OCI-LY7 (cell line): ENCODE data around the gene CNBP. TPM values are rescaled to one million over a fixed set of nuclear protein-coding genes. Genes with fewer than 3 reads are reported as not detected.
A peak's percentile ranks its signal among the peaks of the same experiment; 100 is the strongest.
"Not testable (repeated sequence)": the region's sequence is repeated elsewhere in the genome, so short reads cannot be mapped to it uniquely, and the experiment has no call there.

Experiments used
- BruUV-seq: library from RNA; stranded (reverse); fragments of 400-500 nt; replicated peaks from 2 replicates; lab custom pipeline; 2021; lab: Mats Ljungman, UMichigan
- CTCF ChIA-PET: fragments of 300-600 bp; sonication (Branson Sonifier 250); formaldehyde crosslinking; loops from one replicate; lab custom pipeline; 2022; ENCODE audit warnings: antibody characterized with exemption; ENCODE audit not compliant: unreplicated experiment; lab: Charles Lee
- POLR2A ChIA-PET: fragments of 300-600 bp; sonication (Branson Sonifier 250); formaldehyde crosslinking; loops from one replicate; lab custom pipeline; 2022; ENCODE audit warnings: antibody characterized with exemption; lab: Charles Lee
- DNase-seq: peaks from one replicate; pipeline ENCODE4 v3.0.0-alpha.2; 2015; ENCODE audit warnings: low spot score
- H2AFZ ChIP-seq: fragments of 200-600 bp; sonication (generic), shearing (Covaris generic); 2 replicates; pipeline ENCODE4 v1.6.1; 2014; ENCODE audit warnings: mild to moderate bottlenecking, antibody characterized with exemption, low read length, moderate library complexity
- H3K27ac ChIP-seq: fragments of 200-600 bp; sonication (generic); 2 replicates; pipeline ENCODE4 v1.5.1; 2014; ENCODE audit warnings: mixed run types, low read depth, mild to moderate bottlenecking, moderate library complexity, low read length, inconsistent platforms; ENCODE audit not compliant: poor library complexity, severe bottlenecking
- H3K36me3 ChIP-seq: fragments of 200-600 bp; sonication (generic); 2 replicates; pipeline ENCODE4 v1.6.1; 2014; ENCODE audit warnings: mild to moderate bottlenecking, antibody characterized with exemption, low read length, moderate library complexity, mixed read lengths; ENCODE audit not compliant: insufficient read depth
- H3K4me1 ChIP-seq: fragments of 200-600 bp; sonication (generic); 2 replicates; pipeline ENCODE4 v1.5.1; 2014; ENCODE audit warnings: mild to moderate bottlenecking, low read length; ENCODE audit not compliant: insufficient read depth, poor library complexity, severe bottlenecking
- H3K4me2 ChIP-seq: fragments of 200-600 bp; sonication (generic); 2 replicates; pipeline ENCODE4 v1.6.1; 2014; ENCODE audit warnings: mild to moderate bottlenecking, low read length
- H3K4me3 ChIP-seq: fragments of 200-600 bp; sonication (generic); 2 replicates; pipeline ENCODE4 v1.5.1; 2014; ENCODE audit warnings: mild to moderate bottlenecking, low read depth, low read length; ENCODE audit not compliant: poor library complexity, severe bottlenecking
- H3K79me2 ChIP-seq: fragments of 200-600 bp; sonication (generic); 2 replicates; pipeline ENCODE4 v1.6.1; 2016; ENCODE audit warnings: low read depth, mild to moderate bottlenecking, low read length, moderate library complexity, mixed read lengths; ENCODE audit not compliant: insufficient read depth
- H3K9me2 ChIP-seq: fragments of 200-600 bp; sonication (generic); 2 replicates; pipeline ENCODE4 v1.6.1; 2016; ENCODE audit warnings: mild to moderate bottlenecking, low read length, mixed read lengths; ENCODE audit not compliant: insufficient read depth
- H3K9me3 ChIP-seq: fragments of 200-600 bp; sonication (generic); 2 replicates; pipeline ENCODE4 v1.6.1; 2014; ENCODE audit warnings: mild to moderate bottlenecking, mixed run types, low read length, mixed read lengths
- H4K20me1 ChIP-seq: fragments of 200-600 bp; sonication (generic); 2 replicates; pipeline ENCODE4 v1.6.1; 2014; ENCODE audit warnings: mild to moderate bottlenecking, antibody characterized with exemption, low read length, moderate library complexity, mixed read lengths; ENCODE audit not compliant: insufficient read depth
- EZH2phosphoT487 ChIP-seq: fragments of 200-600 bp; sonication (generic); IDR thresholded peaks from 2 replicates; pipeline ENCODE4 v1.6.1; 2018; ENCODE audit warnings: low read depth, borderline replicate concordance, mild to moderate bottlenecking, mixed run types, antibody characterized with exemption, low read length, moderate library complexity, mixed read lengths
- intact Hi-C: fragments of 100-400 bp; cut with micrococcal nuclease; formaldehyde crosslinking; loops from one replicate; pipeline ENCODE4 v1.10.0; 2022; ENCODE audit not compliant: unreplicated experiment
- total RNA-seq, 2 experiments: library from RNA; depleted of rRNA in 1 of 2; stranded (reverse); fragments of >200 nt in 1 of 2; shearing (Covaris generic) in 1 of 2; gene quantifications; 2 replicates each; pipeline ENCODE4 v1.2.3, GENCODE V29; 2014 to 2022
- TF ChIP-seq, protein P1 (sequence below): fragments of 200-600 bp; sonication (generic); conservative IDR thresholded peaks from 2 replicates; pipeline ENCODE4 v1.5.1; 2014; ENCODE audit warnings: mild to moderate bottlenecking, antibody characterized with exemption, low read length, moderate library complexity, mixed read lengths

The CNBP gene
- total RNA-seq, 2 experiments from 2014 or later, result 324 to 336 TPM

DNA sequence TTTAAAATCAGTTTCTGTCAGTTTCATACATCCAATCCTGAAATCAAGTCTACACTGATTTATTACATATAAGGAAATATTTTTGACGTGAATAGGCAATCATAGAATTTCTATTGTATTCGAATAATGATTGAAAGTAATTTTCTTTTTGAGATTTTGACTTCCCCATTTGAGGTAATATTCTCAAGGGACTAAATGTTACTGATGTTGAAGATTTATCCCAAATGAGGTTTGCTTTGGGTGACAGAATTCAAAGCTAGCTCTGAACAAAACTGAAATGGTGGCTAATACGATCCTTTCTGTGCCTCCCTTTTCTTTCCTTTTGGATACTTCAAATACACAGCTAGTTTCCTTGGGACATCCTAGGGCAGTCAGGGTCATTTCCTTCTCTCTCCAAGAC is 12.9 kb upstream of the CNBP start:
- Histone ChIP-seq H3K79me2 (no peaks in the 10 kb centered on the region), H3K9me3 (no peaks in the 10 kb centered on the region), H3K4me2 (0 out of 2 replicates have a peak overlapping the region, but pooled peaks have one; percentile 15), H3K36me3 (no peaks in the 10 kb centered on the region), H4K20me1 (no peaks in the 10 kb centered on the region), H3K4me3 (no peak overlapping the region), H3K4me1 (peaks cover 18% of the 10 kb centered on the region), H3K9me2 (no peaks in the 10 kb centered on the region), H2AFZ (no peak overlapping the region), H3K27ac (no peak overlapping the region)
- POLR2A ChIA-PET, result interaction anchor here (0.9 to 1.8 kb wide), 4 partner anchors 11 to 52 kb away, joined by 3 to 6 read pairs (median 4); no protein-coding TSS in a partner anchor
- CTCF ChIA-PET, result interaction anchor here (0.5 kb wide), 1 partner anchor 147 kb away, joined by 3 read pairs; no protein-coding TSS in a partner anchor
- intact Hi-C loops, result no loop called here
- no peak for DNase-seq
- TF ChIP-seq, protein P1, sequence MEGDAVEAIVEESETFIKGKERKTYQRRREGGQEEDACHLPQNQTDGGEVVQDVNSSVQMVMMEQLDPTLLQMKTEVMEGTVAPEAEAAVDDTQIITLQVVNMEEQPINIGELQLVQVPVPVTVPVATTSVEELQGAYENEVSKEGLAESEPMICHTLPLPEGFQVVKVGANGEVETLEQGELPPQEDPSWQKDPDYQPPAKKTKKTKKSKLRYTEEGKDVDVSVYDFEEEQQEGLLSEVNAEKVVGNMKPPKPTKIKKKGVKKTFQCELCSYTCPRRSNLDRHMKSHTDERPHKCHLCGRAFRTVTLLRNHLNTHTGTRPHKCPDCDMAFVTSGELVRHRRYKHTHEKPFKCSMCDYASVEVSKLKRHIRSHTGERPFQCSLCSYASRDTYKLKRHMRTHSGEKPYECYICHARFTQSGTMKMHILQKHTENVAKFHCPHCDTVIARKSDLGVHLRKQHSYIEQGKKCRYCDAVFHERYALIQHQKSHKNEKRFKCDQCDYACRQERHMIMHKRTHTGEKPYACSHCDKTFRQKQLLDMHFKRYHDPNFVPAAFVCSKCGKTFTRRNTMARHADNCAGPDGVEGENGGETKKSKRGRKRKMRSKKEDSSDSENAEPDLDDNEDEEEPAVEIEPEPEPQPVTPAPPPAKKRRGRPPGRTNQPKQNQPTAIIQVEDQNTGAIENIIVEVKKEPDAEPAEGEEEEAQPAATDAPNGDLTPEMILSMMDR, result no peak
- no peak for TF ChIP-seq EZH2phosphoT487
- no TSS peak for BruUV-seq

DNA sequence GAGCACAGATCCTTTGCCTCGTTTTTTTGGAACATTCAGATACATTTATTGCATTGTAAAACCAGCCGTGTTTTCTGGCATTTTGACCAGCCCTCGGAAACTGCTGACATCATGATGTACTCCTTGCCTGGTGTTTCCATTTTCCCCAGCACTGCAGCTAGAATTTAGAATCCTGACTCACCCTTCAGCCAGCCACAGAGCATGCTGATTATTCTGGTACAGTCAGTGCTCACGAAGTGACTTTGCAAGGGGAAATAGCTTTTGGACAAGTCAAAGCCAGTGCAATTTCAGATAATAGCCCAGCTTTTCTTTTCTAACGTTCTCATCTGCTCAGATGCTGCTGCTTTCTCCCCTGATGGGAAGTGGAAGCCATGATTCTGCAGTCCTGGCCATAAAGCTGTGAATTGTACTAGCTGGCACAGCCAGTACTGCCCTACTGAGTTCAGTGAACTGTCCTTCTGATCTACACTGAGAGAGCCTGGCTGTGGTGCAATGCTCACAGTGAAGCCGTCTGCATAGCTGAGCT is 12.1 kb upstream of the CNBP start:
- no peak overlapping the region for H3K4me2 ChIP-seq
- TF ChIP-seq, protein P1, result no peak

GRCh38 chr3:129189793-129190192 is 6.1 kb upstream of the CNBP start:
- intact Hi-C loops, H3K27ac ChIP-seq, H3K36me3 ChIP-seq, H4K20me1 ChIP-seq, H3K9me2 ChIP-seq, H3K4me3 ChIP-seq, BruUV-seq, CTCF ChIA-PET, H3K4me2 ChIP-seq, H2AFZ ChIP-seq, DNase-seq, H3K9me3 ChIP-seq: not testable (repeated sequence)
- Histone ChIP-seq H3K79me2 (peaks cover 20% of the 10 kb centered on the region), H3K4me1 (peaks cover 44% of the 10 kb centered on the region)
- POLR2A ChIA-PET, result interaction anchor here (0.6 kb wide), 1 partner anchor 33 kb away, joined by 6 read pairs; no protein-coding TSS in a partner anchor

More for the DNA sequence above, 12.1 kb upstream of the CNBP start:
- Histone ChIP-seq H2AFZ (no peak overlapping the region), H3K9me3 (no peaks in the 10 kb centered on the region), H3K36me3 (no peaks in the 10 kb centered on the region), H3K4me3 (no peak overlapping the region), H3K79me2 (no peaks in the 10 kb centered on the region), H3K4me1 (peaks cover 18% of the 10 kb centered on the region), H3K27ac (no peak overlapping the region), H3K9me2 (no peaks in the 10 kb centered on the region), H4K20me1 (no peaks in the 10 kb centered on the region)
- intact Hi-C loops, result no loop called here
- no TSS peak for BruUV-seq
- DNase-seq, result no peak
- ChIA-PET CTCF (interaction anchor here (0.5 kb wide), 1 partner anchor 146 kb away, joined by 3 read pairs; no protein-coding TSS in a partner anchor), POLR2A (interaction anchor here (0.6 to 1.8 kb wide), 7 partner anchors 10 to 78 kb away, joined by 3 to 6 read pairs (median 3); partner anchors contain the start of gene RAB43)
